Measurements from ENCODE around the gene ACADL. TPM values are rescaled to one million over a fixed set of nuclear protein-coding genes. Genes with fewer than 3 reads are reported as not detected.

Gene ACADL
- polyA plus RNA-seq, 3 donors, result not detected

GRCh38 chr2:210263841-210264240 lies 38.6 kb upstream of the ACADL start:
- TF ChIP-seq CTCF (IDR thresholded peaks at IDR 0.05), result no peak
- no peak overlapping the region for H3K4me3 ChIP-seq (replicated peaks in 1 of 3; ENCODE audit: low read depth in 2 of 3, low read length in 3 of 3)
- no peaks in the 10 kb centered on the region for H3K27me3 ChIP-seq (ENCODE audit: control insufficient read depth in 2 of 2, insufficient read depth in 2 of 2, low read length in 2 of 2)
- H3K9me3 ChIP-seq (replicated peaks in 1 of 2; ENCODE audit: control insufficient read depth in 1 of 2, insufficient read depth in 1 of 2, low read length in 2 of 2), result no peaks in the 10 kb centered on the region
- H3K79me2 ChIP-seq (ENCODE audit: insufficient read depth, low read length), result no peaks in the 10 kb centered on the region
- no peak for DNase-seq
- intact Hi-C loops (cut with micrococcal nuclease), result no loop called here
- no peak overlapping the region for H3K4me2 ChIP-seq (replicated peaks; ENCODE audit: extremely low read depth, low read length, poor library complexity, severe bottlenecking)
- no peaks in the 10 kb centered on the region for H4K20me1 ChIP-seq (ENCODE audit: insufficient read depth, low read length)
- no peak overlapping the region for H3K9ac ChIP-seq (ENCODE audit: insufficient read depth, low read length, poor library complexity, severe bottlenecking)
- Mint-ChIP-seq H3K9me3 (peaks cover 0 to 2% (median 0%) of the 10 kb centered on the region in 7 donors), H3K27ac (no peak overlapping the region), H3K4me3 (no peak overlapping the region), H3K27me3 (ENCODE audit: low read depth in 3 of 3) (peaks cover 1 to 6% (median 2%) of the 10 kb centered on the region in 3 donors), H3K36me3 (no peaks in the 10 kb centered on the region), H3K4me1 (no peaks in the 10 kb centered on the region)
- 84% methylated on average over 2 of the region's 2 CpGs for WGBS (ENCODE audit: insufficient coverage)
- H3K27ac ChIP-seq (ENCODE audit: low read depth in 1 of 2, low read length in 2 of 2), result no peak overlapping the region
- H3K36me3 ChIP-seq (replicated peaks in 1 of 2; ENCODE audit: control insufficient read depth in 1 of 2, insufficient read depth in 2 of 2, low read length in 2 of 2), result no peaks in the 10 kb centered on the region
- no peak overlapping the region for H2AFZ ChIP-seq (ENCODE audit: insufficient read depth, low read depth, low read length, poor library complexity, severe bottlenecking)
- H3K4me1 ChIP-seq (ENCODE audit: control insufficient read depth in 1 of 2, insufficient read depth in 2 of 2, low read length in 2 of 2), result no peaks in the 10 kb centered on the region

GRCh38 chr2:210262036-210262435 lies 36.8 kb upstream of the ACADL start:
- no peaks in the 10 kb centered on the region for H3K4me1 Mint-ChIP-seq
- WGBS (ENCODE audit: insufficient coverage), result 88% methylated on average over 1 of the region's 2 CpGs
- TF ChIP-seq CTCF (IDR thresholded peaks at IDR 0.05), result no peak
- H3K9ac ChIP-seq (ENCODE audit: insufficient read depth, low read length, poor library complexity, severe bottlenecking), result no peak overlapping the region
- no peaks in the 10 kb centered on the region for H3K36me3 Mint-ChIP-seq
- no peak overlapping the region for H3K4me3 Mint-ChIP-seq
- peaks cover 1 to 4% (median 3%) of the 10 kb centered on the region in 3 donors for H3K27me3 Mint-ChIP-seq (ENCODE audit: low read depth in 3 of 3)
- no peak overlapping the region for H3K27ac Mint-ChIP-seq
- intact Hi-C loops (cut with micrococcal nuclease), result no loop called here
- no peaks in the 10 kb centered on the region for H3K79me2 ChIP-seq (ENCODE audit: insufficient read depth, low read length)
- no peak for DNase-seq
- no peaks in the 10 kb centered on the region for H3K36me3 ChIP-seq (replicated peaks in 1 of 2; ENCODE audit: control insufficient read depth in 1 of 2, insufficient read depth in 2 of 2, low read length in 2 of 2)
- no peaks in the 10 kb centered on the region for H3K27me3 ChIP-seq (ENCODE audit: control insufficient read depth in 2 of 2, insufficient read depth in 2 of 2, low read length in 2 of 2)
- H4K20me1 ChIP-seq (ENCODE audit: insufficient read depth, low read length), result no peaks in the 10 kb centered on the region
- peaks cover 0 to 2% (median 0%) of the 10 kb centered on the region in 7 donors for H3K9me3 Mint-ChIP-seq
- no peak overlapping the region for H3K27ac ChIP-seq (ENCODE audit: low read depth in 1 of 2, low read length in 2 of 2)
- H3K4me1 ChIP-seq (ENCODE audit: control insufficient read depth in 1 of 2, insufficient read depth in 2 of 2, low read length in 2 of 2), result no peaks in the 10 kb centered on the region
- no peak overlapping the region for H2AFZ ChIP-seq (ENCODE audit: insufficient read depth, low read depth, low read length, poor library complexity, severe bottlenecking)
- no peaks in the 10 kb centered on the region for H3K9me3 ChIP-seq (replicated peaks in 1 of 2; ENCODE audit: control insufficient read depth in 1 of 2, insufficient read depth in 1 of 2, low read length in 2 of 2)
- H3K4me2 ChIP-seq (replicated peaks; ENCODE audit: extremely low read depth, low read length, poor library complexity, severe bottlenecking), result no peak overlapping the region
- no peak overlapping the region for H3K4me3 ChIP-seq (replicated peaks in 1 of 3; ENCODE audit: low read depth in 2 of 3, low read length in 3 of 3)
